ENCODE data around the gene CDKN1C.

The CDKN1C gene

DNA sequence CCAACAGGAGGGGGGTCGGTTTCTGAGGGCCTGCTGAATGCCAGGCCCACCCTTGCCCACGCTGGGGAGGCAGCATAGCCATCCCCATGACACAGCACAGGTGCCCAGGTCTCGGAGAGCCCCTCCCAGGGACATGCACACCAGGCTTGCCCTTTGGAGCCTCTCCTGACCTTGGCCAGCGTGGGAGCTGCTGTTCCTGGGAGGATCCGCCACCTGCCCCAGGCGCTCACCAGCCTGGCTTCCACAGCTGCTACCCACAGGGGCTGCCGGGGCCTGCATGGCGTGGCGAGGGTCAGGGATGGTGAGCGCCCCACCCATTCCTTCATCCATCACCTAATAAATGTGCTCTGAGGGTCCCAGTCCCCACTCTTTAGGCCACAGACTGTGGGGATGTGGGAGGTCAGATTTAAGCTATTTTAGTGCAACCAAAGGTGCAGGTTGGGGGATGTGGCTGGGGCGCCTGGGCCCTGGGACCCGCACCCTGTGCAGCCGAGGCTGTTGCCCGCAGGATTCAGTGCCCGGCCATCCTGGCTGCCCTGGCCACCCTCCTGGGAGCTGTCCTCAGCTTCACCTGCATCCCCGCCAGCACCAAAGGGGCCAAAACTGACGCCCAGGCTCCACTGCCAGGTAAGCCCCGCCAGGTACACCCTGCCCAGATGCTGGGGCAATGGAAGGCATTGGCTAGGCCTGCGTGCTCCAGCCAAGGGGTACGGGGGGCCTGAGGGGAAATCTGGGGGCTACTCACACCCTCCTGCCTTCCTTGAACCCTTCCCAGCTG, 30.7 kb upstream of the CDKN1C start:
- no peak for TF ChIP-seq Cebpa-rat (IDR thresholded peaks at IDR 0.05)
- H3K4me2 ChIP-seq: peak overlapping the region; percentile 98
- H3K27me3 ChIP-seq: no peaks in the 10 kb centered on the region
- H3K27ac ChIP-seq: peak overlapping the region; percentile 93
- no peak overlapping the region for H3K4me3 ChIP-seq
- peak overlapping the region; percentile 74; the same call in 1 of the 2 replicates for H3K9ac ChIP-seq
- no peaks in the 10 kb centered on the region for H3K9me3 ChIP-seq
- no peaks in the 10 kb centered on the region for H3K36me3 ChIP-seq
- no peaks in the 10 kb centered on the region for H4K20me1 ChIP-seq
- H3K4me1 ChIP-seq: peaks cover 100% of the 10 kb centered on the region

DNA sequence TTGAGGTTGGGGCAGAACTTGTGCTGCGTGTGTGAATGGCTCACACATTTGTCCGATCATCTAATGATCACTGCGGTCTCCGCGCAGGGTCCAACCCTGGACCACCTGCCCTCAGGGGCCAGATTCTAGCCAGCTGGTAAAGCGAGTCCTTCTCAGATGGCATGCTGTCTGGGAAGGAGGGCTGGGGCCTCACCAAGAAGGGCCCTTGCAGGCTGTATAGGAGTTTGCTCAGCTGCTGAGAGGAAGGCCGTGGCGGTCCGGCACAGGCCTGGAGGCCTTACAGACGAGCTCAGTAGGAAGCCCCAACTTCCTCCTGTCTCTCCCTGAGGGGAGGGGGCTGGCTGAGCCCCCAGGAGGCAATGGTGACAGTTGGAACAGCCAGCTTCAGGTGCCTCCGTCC, 29.9 kb upstream of the CDKN1C start:
- peak overlapping the region; percentile 93 for H3K27ac ChIP-seq
- TF ChIP-seq Cebpa-rat (IDR thresholded peaks at IDR 0.05): no peak
- H3K9ac ChIP-seq: peak overlapping the region; percentile 74
- H3K4me3 ChIP-seq: no peak overlapping the region
- no peaks in the 10 kb centered on the region for H4K20me1 ChIP-seq
- H3K36me3 ChIP-seq: no peaks in the 10 kb centered on the region
- no peaks in the 10 kb centered on the region for H3K9me3 ChIP-seq
- no peaks in the 10 kb centered on the region for H3K27me3 ChIP-seq
- H3K4me2 ChIP-seq: peak overlapping the region; percentile 98
- peaks cover 100% of the 10 kb centered on the region for H3K4me1 ChIP-seq

DNA sequence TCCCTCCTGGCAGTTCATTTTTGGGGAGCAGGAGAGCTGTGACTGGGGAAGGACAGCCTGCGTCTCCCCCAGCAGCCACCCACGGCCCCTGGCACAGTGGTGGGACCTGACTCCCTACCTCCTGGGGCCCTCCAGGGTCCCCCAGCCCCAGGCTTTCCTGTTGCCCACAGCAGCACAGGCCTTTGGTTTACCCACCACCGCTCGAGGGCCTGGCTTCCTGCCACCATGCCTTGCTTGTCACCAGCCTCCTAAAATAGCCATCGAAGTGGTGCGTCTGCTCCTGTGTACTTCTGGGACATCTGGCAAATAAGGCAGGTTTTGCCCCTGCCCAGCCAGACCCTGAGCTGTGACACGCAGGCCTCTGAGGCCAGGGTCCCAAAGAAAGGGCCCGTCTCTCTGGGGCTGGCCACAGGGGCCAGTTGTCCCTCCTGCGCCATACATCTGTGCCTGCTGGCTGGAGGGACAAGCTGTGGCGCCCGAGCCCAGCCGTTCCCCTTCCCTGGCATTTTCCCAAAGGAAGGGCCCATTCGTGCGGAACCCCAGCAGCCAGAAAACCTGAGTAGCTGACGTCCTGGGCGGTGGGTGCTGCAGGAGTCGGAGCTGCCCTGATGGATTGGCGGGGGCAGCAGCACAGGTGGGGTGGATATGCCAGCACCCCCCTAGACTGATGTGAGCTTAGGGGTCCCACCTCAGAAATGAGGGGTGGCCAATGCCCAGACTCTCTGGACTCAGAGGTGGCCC, 29.1 kb upstream of the CDKN1C start:
- Histone ChIP-seq H3K4me2 (peak overlapping the region; percentile 98), H3K27ac (peak overlapping the region; percentile 93), H3K36me3 (no peaks in the 10 kb centered on the region), H3K9ac (peak overlapping the region; percentile 74), H3K9me3 (no peaks in the 10 kb centered on the region), H3K4me1 (peaks cover 100% of the 10 kb centered on the region), H4K20me1 (no peaks in the 10 kb centered on the region), H3K27me3 (no peaks in the 10 kb centered on the region), H3K4me3 (peak overlapping the region; percentile 52)
- no peak for TF ChIP-seq Cebpa-rat (IDR thresholded peaks at IDR 0.05)

DNA sequence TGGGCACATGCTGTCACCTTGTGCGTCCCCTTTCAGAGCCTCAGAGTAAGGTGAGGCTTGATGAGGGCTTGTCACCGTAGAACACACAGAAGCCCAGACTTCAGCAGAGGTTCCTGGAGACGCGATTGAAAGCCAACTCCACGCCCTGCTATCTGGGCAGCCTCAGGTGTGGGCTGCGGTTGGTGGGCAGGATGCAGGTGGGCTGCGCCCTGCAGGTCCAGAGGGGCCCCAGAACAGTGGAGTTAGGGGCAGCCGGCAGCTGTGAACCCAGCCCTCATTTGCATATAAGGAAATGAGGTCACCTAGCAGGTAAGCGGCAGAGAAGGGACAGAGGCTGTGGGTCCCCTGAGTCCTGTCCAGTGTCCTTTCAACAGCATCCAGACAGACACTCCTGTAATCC, 28.2 kb upstream of the CDKN1C start:
- H3K9me3 ChIP-seq: no peaks in the 10 kb centered on the region
- H3K27me3 ChIP-seq: no peaks in the 10 kb centered on the region
- TF ChIP-seq Cebpa-rat (IDR thresholded peaks at IDR 0.05): no peak
- H3K4me1 ChIP-seq: peaks cover 98% of the 10 kb centered on the region
- no peaks in the 10 kb centered on the region for H4K20me1 ChIP-seq
- peak overlapping the region; percentile 98 for H3K4me2 ChIP-seq
- H3K4me3 ChIP-seq: peak overlapping the region; percentile 52
- no peaks in the 10 kb centered on the region for H3K36me3 ChIP-seq
- H3K27ac ChIP-seq: peak overlapping the region; percentile 93
- H3K9ac ChIP-seq: peak overlapping the region; percentile 74

DNA sequence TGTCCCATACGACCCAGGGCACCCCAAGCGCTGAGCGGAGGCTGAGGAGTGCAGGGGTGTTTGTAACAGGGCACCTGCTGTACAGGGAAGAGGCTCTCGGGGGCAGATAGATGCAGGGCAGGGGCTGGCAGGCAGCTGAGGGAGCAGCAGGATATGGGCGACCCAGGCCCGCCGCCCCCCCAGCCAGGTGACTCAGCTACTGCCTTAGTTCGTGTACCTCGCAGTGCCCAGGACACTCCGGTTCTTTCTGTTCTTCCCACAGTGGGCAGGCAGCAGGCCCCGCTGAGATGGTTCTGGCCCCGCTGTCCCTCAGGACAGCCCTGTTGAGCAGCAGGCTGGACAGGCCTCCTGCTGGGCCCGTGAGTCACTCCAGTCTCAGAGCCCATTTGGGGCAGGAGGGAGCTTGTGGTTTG, 27.4 kb upstream of the CDKN1C start:
- H3K9ac ChIP-seq: peak overlapping the region; percentile 74
- H3K4me3 ChIP-seq: peak overlapping the region; percentile 52; the same call in 1 of the 2 replicates
- no peaks in the 10 kb centered on the region for H3K9me3 ChIP-seq
- peaks cover 98% of the 10 kb centered on the region for H3K4me1 ChIP-seq
- H3K27me3 ChIP-seq: no peaks in the 10 kb centered on the region
- H3K4me2 ChIP-seq: peak overlapping the region; percentile 98
- TF ChIP-seq Cebpa-rat (IDR thresholded peaks at IDR 0.05): no peak
- H4K20me1 ChIP-seq: no peaks in the 10 kb centered on the region
- H3K27ac ChIP-seq: peak overlapping the region; percentile 93
- H3K36me3 ChIP-seq: no peaks in the 10 kb centered on the region

DNA sequence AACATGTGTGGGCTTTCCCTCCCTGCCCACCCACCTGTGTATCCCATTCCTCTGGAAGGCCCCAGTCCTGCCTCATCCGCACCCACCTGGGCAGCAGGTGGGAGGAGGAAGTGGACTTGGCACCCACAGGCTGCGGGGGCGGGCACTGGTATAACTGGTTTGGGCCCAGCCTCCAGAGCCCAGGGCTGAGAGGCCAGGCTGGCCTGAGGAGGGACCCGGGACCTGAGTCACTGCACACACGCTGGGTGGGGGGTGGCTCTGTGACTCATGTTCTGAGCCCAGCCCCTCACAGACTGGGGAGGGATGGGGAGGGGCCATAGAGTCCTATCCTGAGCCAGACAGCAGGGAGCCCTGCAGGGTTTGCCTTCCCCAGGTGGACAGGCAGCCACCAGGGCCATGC, 26.9 kb upstream of the CDKN1C start:
- Histone ChIP-seq H3K4me3 (no peak overlapping the region), H3K27ac (peak overlapping the region; percentile 93), H3K27me3 (no peaks in the 10 kb centered on the region), H3K9me3 (no peaks in the 10 kb centered on the region), H4K20me1 (no peaks in the 10 kb centered on the region), H3K36me3 (no peaks in the 10 kb centered on the region), H3K4me1 (peaks cover 98% of the 10 kb centered on the region), H3K9ac (peak overlapping the region; percentile 74), H3K4me2 (peak overlapping the region; percentile 98)
- TF ChIP-seq Cebpa-rat (IDR thresholded peaks at IDR 0.05): no peak

DNA sequence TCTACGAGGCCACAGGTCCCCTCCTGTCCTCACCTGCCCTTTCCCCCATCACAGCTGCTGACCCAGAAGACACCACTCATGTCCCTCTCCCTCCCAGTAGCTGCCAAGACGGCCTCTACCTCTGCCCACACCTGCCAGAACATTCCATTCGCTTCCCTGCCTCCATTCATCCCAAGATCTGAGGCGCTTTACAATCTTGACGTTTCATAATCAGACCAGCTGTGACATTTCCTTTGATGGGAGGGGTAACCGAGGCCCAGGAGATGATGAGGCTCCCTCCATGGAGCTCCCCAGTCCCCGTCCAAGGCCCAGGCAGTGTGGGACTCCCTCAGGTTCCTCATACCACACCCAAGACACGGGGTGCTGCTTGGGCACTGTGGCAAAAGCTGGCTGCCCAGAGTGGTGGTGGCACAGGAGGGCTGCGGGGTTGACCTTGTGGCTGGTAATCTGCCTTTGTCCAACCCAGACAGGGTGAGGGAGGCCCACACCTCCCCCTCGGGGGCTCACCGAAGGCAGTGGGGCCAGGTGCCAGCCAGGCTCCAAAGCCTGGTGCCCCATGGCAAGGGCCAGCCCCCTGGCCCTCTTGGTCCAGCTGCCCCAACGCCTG, 26.3 kb upstream of the CDKN1C start:
- Histone ChIP-seq H3K9ac (peak overlapping the region; percentile 55; the same call in 1 of the 2 replicates), H3K9me3 (no peaks in the 10 kb centered on the region)

DNA sequence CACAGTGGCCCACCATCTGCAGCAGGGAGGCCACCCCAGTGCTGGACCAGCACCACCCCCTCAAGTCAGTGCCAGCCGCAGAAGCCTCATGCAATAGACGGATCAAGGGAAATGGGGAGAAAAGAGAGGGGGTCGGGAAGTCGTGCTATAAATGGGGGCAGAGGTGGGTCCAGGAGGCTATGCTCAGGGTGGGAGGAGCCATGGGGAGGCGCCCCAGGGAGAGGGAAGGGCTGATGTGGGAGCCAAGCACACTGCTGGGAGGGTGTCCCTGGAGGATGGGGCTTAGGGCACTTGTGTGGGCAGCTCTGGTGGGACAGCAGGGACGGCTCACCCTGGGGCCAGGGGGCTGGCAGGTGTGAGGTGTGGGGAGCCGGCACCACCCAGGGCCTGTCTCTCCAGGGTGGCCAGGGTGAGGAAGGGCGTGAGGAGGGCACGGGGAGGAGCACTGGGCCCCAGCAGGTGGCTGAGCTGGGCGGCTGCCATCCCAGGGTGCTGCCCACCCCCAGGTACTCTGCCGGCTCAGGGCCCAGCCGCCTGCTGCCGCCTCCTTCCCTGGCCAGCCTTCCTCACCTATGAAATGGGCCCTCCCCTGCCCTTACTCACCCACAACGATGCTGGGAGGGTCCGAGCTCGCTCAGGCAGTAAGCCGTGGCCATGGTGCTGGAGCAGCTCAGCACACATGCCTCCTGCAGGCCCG, 25.7 kb upstream of the CDKN1C start:
- peak overlapping the region; percentile 98 for H3K4me2 ChIP-seq
- TF ChIP-seq Cebpa-rat (IDR thresholded peaks at IDR 0.05): no peak
- H3K27ac ChIP-seq: peak overlapping the region; percentile 93
- H4K20me1 ChIP-seq: no peaks in the 10 kb centered on the region
- H3K9ac ChIP-seq: no peak overlapping the region
- H3K4me3 ChIP-seq: no peak overlapping the region
- H3K9me3 ChIP-seq: no peaks in the 10 kb centered on the region
- H3K36me3 ChIP-seq: no peaks in the 10 kb centered on the region
- no peaks in the 10 kb centered on the region for H3K27me3 ChIP-seq
- peaks cover 87% of the 10 kb centered on the region for H3K4me1 ChIP-seq

More for the DNA sequence above, 26.3 kb upstream of the CDKN1C start:
- Histone ChIP-seq H3K4me3 (no peak overlapping the region), H3K27me3 (no peaks in the 10 kb centered on the region), H3K27ac (peak overlapping the region; percentile 93), H3K4me1 (peaks cover 93% of the 10 kb centered on the region), H4K20me1 (no peaks in the 10 kb centered on the region), H3K4me2 (peak overlapping the region; percentile 98), H3K36me3 (no peaks in the 10 kb centered on the region)
- no peak for TF ChIP-seq Cebpa-rat (IDR thresholded peaks at IDR 0.05)

DNA sequence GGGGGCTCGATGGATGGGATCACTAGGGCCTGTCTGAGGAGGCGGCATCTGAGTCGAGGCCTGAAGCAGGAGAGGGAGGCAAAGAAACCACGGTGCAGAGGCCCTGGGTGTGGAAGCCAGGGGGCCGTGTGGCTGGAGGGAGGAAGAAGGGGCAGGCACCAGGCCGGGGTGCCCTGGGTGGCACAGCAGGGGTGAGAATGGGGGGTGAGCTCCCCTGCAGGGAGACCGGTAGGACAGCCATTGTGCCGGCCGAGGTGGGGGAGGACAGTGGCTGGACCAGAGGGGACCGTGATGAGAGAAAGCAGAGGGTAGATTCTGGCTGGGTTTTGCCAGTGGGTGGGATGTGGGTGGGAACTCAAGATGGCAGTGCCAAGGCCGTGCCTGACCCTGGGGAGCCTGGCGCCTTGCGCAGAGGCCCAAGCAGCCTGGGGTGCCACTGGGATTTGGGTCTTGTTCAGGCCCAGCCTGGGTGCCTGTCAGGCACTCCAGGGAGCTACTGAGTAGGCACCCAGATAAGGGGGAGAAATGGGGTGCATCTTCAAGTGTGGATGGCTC, 24.9 kb upstream of the CDKN1C start:
- Histone ChIP-seq H3K4me1 (peaks cover 79% of the 10 kb centered on the region), H3K27me3 (no peaks in the 10 kb centered on the region), H3K4me2 (peak overlapping the region; percentile 98), H4K20me1 (no peaks in the 10 kb centered on the region), H3K27ac (peak overlapping the region; percentile 93; the same call in 1 of the 2 replicates), H3K9me3 (peaks cover 3% of the 10 kb centered on the region; the same call in 1 of the 2 replicates), H3K36me3 (no peaks in the 10 kb centered on the region), H3K9ac (no peak overlapping the region; the same call in 1 of the 2 replicates), H3K4me3 (no peak overlapping the region)
- TF ChIP-seq Cebpa-rat (IDR thresholded peaks at IDR 0.05): no peak

Measured in BLaER1 (cell line).